Ishikawa (cell line): ENCODE data around the gene ATF3.

Experiments used
- CEBPB ChIP-seq: IDR thresholded peaks from 2 replicates; pipeline ENCODE4 v1.6.1; 2012
- CREB1 ChIP-seq: IDR thresholded peaks from 2 replicates; pipeline ENCODE4 v1.6.1; 2012; ENCODE audit warnings: low read depth
- EGR1 ChIP-seq: IDR thresholded peaks from 2 replicates; pipeline ENCODE4 v1.6.1; 2012
- EP300 ChIP-seq: IDR thresholded peaks from 2 replicates; pipeline ENCODE4 v1.6.1; 2012; ENCODE audit warnings: borderline replicate concordance
- FOXM1 ChIP-seq: IDR thresholded peaks from 2 replicates; pipeline ENCODE4 v1.6.1; 2012; ENCODE audit warnings: low read depth, borderline replicate concordance
- NFIC ChIP-seq: IDR thresholded peaks from 2 replicates; pipeline ENCODE4 v1.6.1; 2012
- RAD21 ChIP-seq: IDR thresholded peaks from 2 replicates; pipeline ENCODE4 v1.6.1; 2012; ENCODE audit warnings: low read depth
- TAF1 ChIP-seq: IDR thresholded peaks from 2 replicates; pipeline ENCODE4 v1.6.1; 2012; ENCODE audit warnings: low read depth, mild to moderate bottlenecking
- TCF12 ChIP-seq: IDR thresholded peaks from 2 replicates; pipeline ENCODE4 v1.6.1; 2012; ENCODE audit warnings: low read depth
- TEAD4 ChIP-seq: IDR thresholded peaks from 2 replicates; pipeline ENCODE4 v1.6.1; 2012
- YY1 ChIP-seq: IDR thresholded peaks from 2 replicates; pipeline ENCODE4 v1.6.1; 2012; ENCODE audit warnings: low read depth
- TF ChIP-seq, protein P1 (sequence below): IDR thresholded peaks from 2 replicates; pipeline ENCODE4 v1.6.1; 2012
- TF ChIP-seq, protein P2 (sequence below): IDR thresholded peaks from 2 replicates; pipeline ENCODE4 v1.6.1; 2012; ENCODE audit warnings: low read depth, mild to moderate bottlenecking

DNA sequence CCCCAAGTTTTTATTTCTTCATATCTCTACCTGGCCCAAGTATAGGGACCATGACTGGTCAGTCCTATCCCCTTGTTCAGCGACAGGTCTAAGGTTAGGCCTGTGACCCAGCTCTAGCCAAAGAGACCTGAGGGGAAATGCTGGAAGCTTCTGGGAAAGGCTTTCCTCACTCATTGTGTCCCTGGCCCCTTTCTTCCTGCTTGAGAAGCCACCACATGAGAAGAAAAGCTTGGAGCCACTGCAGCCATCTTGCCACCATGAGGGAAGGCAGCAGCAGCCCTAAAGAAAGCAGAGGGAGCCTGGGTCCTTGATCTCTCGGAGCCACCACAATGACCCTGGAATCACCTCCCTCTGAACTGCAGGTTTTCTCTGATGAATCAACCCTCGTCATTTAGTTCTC is 43.4 kb downstream of the ATF3 start:
- TF ChIP-seq, protein P1, sequence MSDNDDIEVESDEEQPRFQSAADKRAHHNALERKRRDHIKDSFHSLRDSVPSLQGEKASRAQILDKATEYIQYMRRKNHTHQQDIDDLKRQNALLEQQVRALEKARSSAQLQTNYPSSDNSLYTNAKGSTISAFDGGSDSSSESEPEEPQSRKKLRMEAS = no peak
- TF ChIP-seq EP300 (no peak), TEAD4 (no peak), RAD21 (no peak), FOXM1 (no peak), TAF1 (no peak), YY1 (no peak), CREB1 (no peak), CEBPB (no peak), TCF12 (no peak), EGR1 (no peak), NFIC (no peak)
- TF ChIP-seq, protein P2, sequence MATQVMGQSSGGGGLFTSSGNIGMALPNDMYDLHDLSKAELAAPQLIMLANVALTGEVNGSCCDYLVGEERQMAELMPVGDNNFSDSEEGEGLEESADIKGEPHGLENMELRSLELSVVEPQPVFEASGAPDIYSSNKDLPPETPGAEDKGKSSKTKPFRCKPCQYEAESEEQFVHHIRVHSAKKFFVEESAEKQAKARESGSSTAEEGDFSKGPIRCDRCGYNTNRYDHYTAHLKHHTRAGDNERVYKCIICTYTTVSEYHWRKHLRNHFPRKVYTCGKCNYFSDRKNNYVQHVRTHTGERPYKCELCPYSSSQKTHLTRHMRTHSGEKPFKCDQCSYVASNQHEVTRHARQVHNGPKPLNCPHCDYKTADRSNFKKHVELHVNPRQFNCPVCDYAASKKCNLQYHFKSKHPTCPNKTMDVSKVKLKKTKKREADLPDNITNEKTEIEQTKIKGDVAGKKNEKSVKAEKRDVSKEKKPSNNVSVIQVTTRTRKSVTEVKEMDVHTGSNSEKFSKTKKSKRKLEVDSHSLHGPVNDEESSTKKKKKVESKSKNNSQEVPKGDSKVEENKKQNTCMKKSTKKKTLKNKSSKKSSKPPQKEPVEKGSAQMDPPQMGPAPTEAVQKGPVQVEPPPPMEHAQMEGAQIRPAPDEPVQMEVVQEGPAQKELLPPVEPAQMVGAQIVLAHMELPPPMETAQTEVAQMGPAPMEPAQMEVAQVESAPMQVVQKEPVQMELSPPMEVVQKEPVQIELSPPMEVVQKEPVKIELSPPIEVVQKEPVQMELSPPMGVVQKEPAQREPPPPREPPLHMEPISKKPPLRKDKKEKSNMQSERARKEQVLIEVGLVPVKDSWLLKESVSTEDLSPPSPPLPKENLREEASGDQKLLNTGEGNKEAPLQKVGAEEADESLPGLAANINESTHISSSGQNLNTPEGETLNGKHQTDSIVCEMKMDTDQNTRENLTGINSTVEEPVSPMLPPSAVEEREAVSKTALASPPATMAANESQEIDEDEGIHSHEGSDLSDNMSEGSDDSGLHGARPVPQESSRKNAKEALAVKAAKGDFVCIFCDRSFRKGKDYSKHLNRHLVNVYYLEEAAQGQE = no peak
